ENCODE data around the gene CCDC171. TPM values are rescaled to one million over a fixed set of nuclear protein-coding genes. Genes with fewer than 3 reads are reported as not detected.

CCDC171 gene
- total RNA-seq, 4 donors from 2014 or later: 1.3 to 1.7 (median 1.4) TPM

GRCh38 chr9:15882883-15883282, 330.0 kb downstream of the CCDC171 start:
- no peak for DNase-seq (ENCODE audit: extremely low spot score)
- H3K27ac ChIP-seq (replicated peaks in 1 of 4): no peak overlapping the region
- H3K9me3 ChIP-seq: no peaks in the 10 kb centered on the region
- intact Hi-C loops (cut with DNase I): no loop called here
- TF ChIP-seq POLR2AphosphoS5 (IDR thresholded peaks at IDR 0.05) (no peak), EP300 (IDR thresholded peaks at IDR 0.05) (no peak), POLR2A (IDR thresholded peaks at IDR 0.05; ENCODE audit: low read depth) (no peak), CTCF (IDR thresholded peaks at IDR 0.05) (no peak)
- no peak overlapping the region for H3K4me3 ChIP-seq
- H3K27me3 ChIP-seq: no peaks in the 10 kb centered on the region
- WGBS: 90% methylated on average over 3 of the region's 3 CpGs
- no peaks in the 10 kb centered on the region for H3K4me1 ChIP-seq
- H3K36me3 ChIP-seq: no peaks in the 10 kb centered on the region

GRCh38 chr9:15885464-15885863, 332.6 kb downstream of the CCDC171 start:
- Histone ChIP-seq H3K36me3 (no peaks in the 10 kb centered on the region), H3K9me3 (no peaks in the 10 kb centered on the region), H3K4me1 (no peaks in the 10 kb centered on the region), H3K27ac (replicated peaks in 1 of 4) (no peak overlapping the region), H3K27me3 (no peaks in the 10 kb centered on the region), H3K4me3 (no peak overlapping the region)
- WGBS: 74% methylated on average over 2 of the region's 2 CpGs
- intact Hi-C loops (cut with DNase I): no loop called here
- no peak for DNase-seq (ENCODE audit: extremely low spot score)
- TF ChIP-seq CTCF (IDR thresholded peaks at IDR 0.05) (no peak), POLR2AphosphoS5 (IDR thresholded peaks at IDR 0.05) (no peak), EP300 (IDR thresholded peaks at IDR 0.05) (no peak), POLR2A (IDR thresholded peaks at IDR 0.05; ENCODE audit: low read depth) (no peak)

GRCh38 chr9:15889555-15889954, 336.7 kb downstream of the CCDC171 start:
- Histone ChIP-seq H3K4me1 (no peaks in the 10 kb centered on the region), H3K27me3 (no peaks in the 10 kb centered on the region), H3K9me3 (peaks cover 0 to 6% (median 0%) of the 10 kb centered on the region in 4 donors), H3K27ac (replicated peaks in 1 of 4) (no peak overlapping the region), H3K36me3 (no peaks in the 10 kb centered on the region), H3K4me3 (no peak overlapping the region)
- intact Hi-C loops (cut with DNase I): no loop called here
- 93% methylated on average over 1 of the region's 1 CpG for WGBS
- no peak for DNase-seq (ENCODE audit: extremely low spot score)
- TF ChIP-seq CTCF (IDR thresholded peaks at IDR 0.05) (no peak), POLR2A (IDR thresholded peaks at IDR 0.05; ENCODE audit: low read depth) (no peak), POLR2AphosphoS5 (IDR thresholded peaks at IDR 0.05) (no peak), EP300 (IDR thresholded peaks at IDR 0.05) (no peak)

GRCh38 chr9:15901572-15901971, 348.7 kb downstream of the CCDC171 start:
- intact Hi-C loops (cut with DNase I): no loop called here
- DNase-seq (ENCODE audit: extremely low spot score): no peak
- no peak overlapping the region for H3K4me3 ChIP-seq
- H3K27ac ChIP-seq (replicated peaks in 1 of 4): no peak overlapping the region
- TF ChIP-seq EP300 (IDR thresholded peaks at IDR 0.05) (no peak), POLR2A (IDR thresholded peaks at IDR 0.05; ENCODE audit: low read depth) (no peak), POLR2AphosphoS5 (IDR thresholded peaks at IDR 0.05) (no peak), CTCF (IDR thresholded peaks at IDR 0.05) (no peak)
- peaks cover 0 to 10% (median 8%) of the 10 kb centered on the region in 4 donors for H3K9me3 ChIP-seq
- no peaks in the 10 kb centered on the region for H3K27me3 ChIP-seq
- no peaks in the 10 kb centered on the region for H3K36me3 ChIP-seq
- 89% methylated on average over 1 of the region's 1 CpG for WGBS
- H3K4me1 ChIP-seq: no peaks in the 10 kb centered on the region

GRCh38 chr9:15909297-15909696, 356.5 kb downstream of the CCDC171 start:
- H3K9me3 ChIP-seq: peaks cover 0 to 8% (median 6%) of the 10 kb centered on the region in 4 donors
- DNase-seq (ENCODE audit: extremely low spot score): no peak
- no peak overlapping the region for H3K27ac ChIP-seq (replicated peaks in 1 of 4)
- WGBS: 86% methylated on average over 6 of the region's 6 CpGs
- H3K4me3 ChIP-seq: no peak overlapping the region
- no peaks in the 10 kb centered on the region for H3K4me1 ChIP-seq
- intact Hi-C loops (cut with DNase I): no loop called here
- TF ChIP-seq CTCF (IDR thresholded peaks at IDR 0.05): no peak
- TF ChIP-seq POLR2A (IDR thresholded peaks at IDR 0.05; ENCODE audit: low read depth): no peak
- no peak for TF ChIP-seq EP300 (IDR thresholded peaks at IDR 0.05)
- no peak for TF ChIP-seq POLR2AphosphoS5 (IDR thresholded peaks at IDR 0.05)
- H3K27me3 ChIP-seq: no peaks in the 10 kb centered on the region
- no peaks in the 10 kb centered on the region for H3K36me3 ChIP-seq

Data from esophagus muscularis mucosa (tissue), 4 donors.